ENCODE results near the gene PARP14. TPM values are rescaled to one million over a fixed set of nuclear protein-coding genes. Genes with fewer than 3 reads are reported as not detected.
"Not testable (repeated sequence)": the region's sequence is repeated elsewhere in the genome, so short reads cannot be mapped to it uniquely, and the experiment has no call there.

The PARP14 gene
- total and polyA plus RNA-seq, 8 donors: 5.0 to 49.7 (median 21.6) TPM

- DNase-seq: peak in 1 of 2 donors; percentile 26
- WGBS, 5 donors: 20 to 27% (median 23%) methylated on average over 24 of the region's 24 CpGs
- H3K36me3 ChIP-seq: peaks cover 0 to 7% (median 0%) of the 10 kb centered on the region in 4 donors
- peak overlapping the region; percentile 82 to 94 (median 90) for H3K4me3 ChIP-seq
- no peak for TF ChIP-seq POLR2AphosphoS5 (IDR thresholded peaks at IDR 0.05)
- no peak for TF ChIP-seq EP300 (IDR thresholded peaks at IDR 0.05)
- TF ChIP-seq, protein P1, sequence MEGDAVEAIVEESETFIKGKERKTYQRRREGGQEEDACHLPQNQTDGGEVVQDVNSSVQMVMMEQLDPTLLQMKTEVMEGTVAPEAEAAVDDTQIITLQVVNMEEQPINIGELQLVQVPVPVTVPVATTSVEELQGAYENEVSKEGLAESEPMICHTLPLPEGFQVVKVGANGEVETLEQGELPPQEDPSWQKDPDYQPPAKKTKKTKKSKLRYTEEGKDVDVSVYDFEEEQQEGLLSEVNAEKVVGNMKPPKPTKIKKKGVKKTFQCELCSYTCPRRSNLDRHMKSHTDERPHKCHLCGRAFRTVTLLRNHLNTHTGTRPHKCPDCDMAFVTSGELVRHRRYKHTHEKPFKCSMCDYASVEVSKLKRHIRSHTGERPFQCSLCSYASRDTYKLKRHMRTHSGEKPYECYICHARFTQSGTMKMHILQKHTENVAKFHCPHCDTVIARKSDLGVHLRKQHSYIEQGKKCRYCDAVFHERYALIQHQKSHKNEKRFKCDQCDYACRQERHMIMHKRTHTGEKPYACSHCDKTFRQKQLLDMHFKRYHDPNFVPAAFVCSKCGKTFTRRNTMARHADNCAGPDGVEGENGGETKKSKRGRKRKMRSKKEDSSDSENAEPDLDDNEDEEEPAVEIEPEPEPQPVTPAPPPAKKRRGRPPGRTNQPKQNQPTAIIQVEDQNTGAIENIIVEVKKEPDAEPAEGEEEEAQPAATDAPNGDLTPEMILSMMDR (IDR thresholded peaks at IDR 0.05): no peak
- no peak for TF ChIP-seq POLR2A (IDR thresholded peaks at IDR 0.05)
- no peaks in the 10 kb centered on the region for H3K9me3 ChIP-seq
- peak overlapping the region; percentile 92 to 98 (median 96) for H3K27ac ChIP-seq
- H3K4me1 ChIP-seq: peaks cover 24 to 43% (median 34%) of the 10 kb centered on the region in 4 donors
- H3K27me3 ChIP-seq: no peaks in the 10 kb centered on the region
- intact Hi-C loops (cut with DNase I; ENCODE audit: low total_unique reads): loop anchor here (10.0 kb wide), 1 partner anchor 287 kb away; no protein-coding TSS in a partner anchor
Observed at GRCh38 chr3:122681284-122681973, 790 bp downstream of the PARP14 start.

DNA sequence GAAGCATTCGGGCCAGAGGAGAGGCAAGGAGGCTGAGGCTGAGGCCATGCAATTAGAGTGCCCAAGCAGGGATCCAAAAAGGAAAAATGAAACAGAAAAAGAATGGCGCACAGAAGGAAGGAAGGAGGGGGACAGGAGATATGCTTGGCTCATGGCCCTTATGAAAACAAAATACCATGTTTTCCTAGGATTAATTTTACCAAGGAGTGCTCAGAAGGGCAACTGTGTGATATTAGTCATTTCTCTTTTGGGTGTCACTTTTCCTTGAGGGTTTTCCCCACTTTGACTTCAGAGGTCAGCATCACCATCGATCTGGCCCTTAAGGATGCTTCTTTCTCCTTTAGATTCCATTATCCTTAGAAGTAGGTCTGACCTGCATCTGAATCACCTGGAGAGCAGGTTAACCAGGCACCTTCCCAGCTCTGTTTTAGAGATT lies 1.4 kb downstream of the PARP14 start:
- no peaks in the 10 kb centered on the region for H3K9me3 ChIP-seq
- no peak for DNase-seq
- 55 to 74% (median 68%) methylated on average over 3 of the region's 3 CpGs for WGBS, 5 donors
- peak overlapping the region in 4 of 5 donors; percentile 94 to 98 (median 97) for H3K27ac ChIP-seq
- H3K36me3 ChIP-seq: peaks cover 0 to 12% (median 0%) of the 10 kb centered on the region in 4 donors
- no peaks in the 10 kb centered on the region for H3K27me3 ChIP-seq
- peak overlapping the region; percentile 82 to 94 (median 90) for H3K4me3 ChIP-seq
- TF ChIP-seq, protein P1 (IDR thresholded peaks at IDR 0.05): no peak
- intact Hi-C loops (cut with DNase I; ENCODE audit: low total_unique reads): loop anchor here (10.0 kb wide), 1 partner anchor 287 kb away; no protein-coding TSS in a partner anchor
- peaks cover 24 to 43% (median 34%) of the 10 kb centered on the region in 4 donors for H3K4me1 ChIP-seq

DNA sequence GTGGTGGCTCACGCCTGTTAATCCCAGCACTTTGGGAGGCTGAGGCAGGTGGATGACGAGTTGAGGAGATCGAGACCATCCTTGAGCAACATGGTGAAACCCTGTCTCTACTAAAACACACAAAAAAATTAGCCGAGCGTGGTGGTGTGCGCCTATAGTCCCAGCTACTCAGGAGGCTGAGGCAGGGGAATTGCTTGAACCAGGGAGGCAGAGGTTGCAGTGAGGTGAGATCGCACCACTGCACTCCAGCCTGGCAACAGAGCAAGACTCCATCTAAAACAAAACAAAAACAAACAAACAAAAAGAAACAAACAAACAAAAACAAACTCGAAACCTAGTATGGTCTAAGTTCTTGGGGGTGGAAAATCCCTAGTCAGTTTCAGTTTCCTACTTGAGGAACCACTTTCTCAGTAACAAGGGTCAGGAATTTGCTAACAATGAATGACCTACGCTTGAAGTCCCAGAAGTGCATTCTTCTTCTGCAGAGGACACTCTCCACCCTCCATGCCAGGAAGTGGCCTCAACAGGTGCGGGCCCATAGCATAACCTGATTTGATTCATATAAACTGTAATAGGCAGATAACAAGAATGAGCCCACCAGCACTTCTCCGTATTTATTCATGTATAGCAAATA lies 2.3 kb downstream of the PARP14 start:
- Histone ChIP-seq H3K27ac (peak overlapping the region in 3 of 5 donors; percentile 28 to 98 (median 96)), H3K4me1 (peaks cover 24 to 43% (median 34%) of the 10 kb centered on the region in 4 donors), H3K36me3 (peaks cover 0 to 22% (median 0%) of the 10 kb centered on the region in 4 donors), H3K4me3 (peak overlapping the region in 2 of 4 donors; percentile 82 to 90)
- H3K27me3 ChIP-seq, H3K9me3 ChIP-seq: not testable (repeated sequence)
- 80 to 86% (median 81%) methylated on average over 11 of the region's 11 CpGs for WGBS, 5 donors
- DNase-seq: peak in 1 of 2 donors; percentile 33
- intact Hi-C loops (cut with DNase I; ENCODE audit: low total_unique reads): loop anchor here (10.0 kb wide), 1 partner anchor 288 kb away; no protein-coding TSS in a partner anchor

DNA sequence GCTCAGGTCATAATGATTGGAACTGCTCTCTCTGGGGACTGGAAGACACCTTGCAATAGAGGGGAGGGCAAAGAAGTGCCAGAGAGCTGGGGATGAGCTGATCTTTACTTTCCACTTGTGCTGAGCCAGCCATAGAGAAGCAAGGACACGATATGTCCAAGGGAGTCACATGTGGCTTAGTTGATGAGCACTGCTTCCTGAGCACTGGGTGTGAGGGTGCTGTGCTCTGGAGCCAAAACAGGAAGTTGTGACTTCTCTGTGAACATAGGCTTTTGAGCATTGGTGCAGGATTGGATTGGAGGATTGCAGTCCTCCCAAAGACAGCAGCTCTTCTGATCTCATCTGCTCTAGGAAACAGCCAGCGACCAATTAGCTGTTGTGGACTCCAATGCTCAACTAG lies 6.7 kb downstream of the PARP14 start:
- peaks cover 9 to 19% (median 16%) of the 10 kb centered on the region in 4 donors for H3K4me1 ChIP-seq
- H3K27me3 ChIP-seq: no peaks in the 10 kb centered on the region
- H3K4me3 ChIP-seq: no peak overlapping the region
- no peak for TF ChIP-seq EP300 (IDR thresholded peaks at IDR 0.05)
- no peak for TF ChIP-seq POLR2A (IDR thresholded peaks at IDR 0.05)
- TF ChIP-seq, protein P1 (IDR thresholded peaks at IDR 0.05): no peak
- TF ChIP-seq POLR2AphosphoS5 (IDR thresholded peaks at IDR 0.05): no peak
- peaks cover 0 to 29% (median 2%) of the 10 kb centered on the region in 4 donors for H3K36me3 ChIP-seq
- WGBS, 5 donors: 85 to 97% (median 92%) methylated on average over 2 of the region's 2 CpGs
- no peak overlapping the region for H3K27ac ChIP-seq
- intact Hi-C loops (cut with DNase I; ENCODE audit: low total_unique reads): loop anchor here (10.0 kb wide), 1 partner anchor 292 kb away; no protein-coding TSS in a partner anchor
- no peak for DNase-seq
- H3K9me3 ChIP-seq: no peaks in the 10 kb centered on the region

Measured in stomach (tissue), 9 donors.